Fibroblast of pulmonary artery (primary cell): ENCODE data around the gene IKZF4.

Source experiments
- DNase-seq: peaks from one replicate; pipeline ENCODE4 v3.0.0-alpha.2; 2010; ENCODE audit warnings: low read depth
- H3K4me3 ChIP-seq: replicated peaks from 2 replicates; pipeline ENCODE4 v1.5.1; 2011; ENCODE audit warnings: low read depth, mild to moderate bottlenecking, control low read depth, low read length, moderate library complexity
- TF ChIP-seq, protein P1 (sequence below): IDR thresholded peaks from 2 replicates; pipeline ENCODE4 v1.5.1; 2011; ENCODE audit warnings: mild to moderate bottlenecking, control low read depth, low read length, inconsistent platforms; ENCODE audit errors: missing control alignments

Gene IKZF4

DNA sequence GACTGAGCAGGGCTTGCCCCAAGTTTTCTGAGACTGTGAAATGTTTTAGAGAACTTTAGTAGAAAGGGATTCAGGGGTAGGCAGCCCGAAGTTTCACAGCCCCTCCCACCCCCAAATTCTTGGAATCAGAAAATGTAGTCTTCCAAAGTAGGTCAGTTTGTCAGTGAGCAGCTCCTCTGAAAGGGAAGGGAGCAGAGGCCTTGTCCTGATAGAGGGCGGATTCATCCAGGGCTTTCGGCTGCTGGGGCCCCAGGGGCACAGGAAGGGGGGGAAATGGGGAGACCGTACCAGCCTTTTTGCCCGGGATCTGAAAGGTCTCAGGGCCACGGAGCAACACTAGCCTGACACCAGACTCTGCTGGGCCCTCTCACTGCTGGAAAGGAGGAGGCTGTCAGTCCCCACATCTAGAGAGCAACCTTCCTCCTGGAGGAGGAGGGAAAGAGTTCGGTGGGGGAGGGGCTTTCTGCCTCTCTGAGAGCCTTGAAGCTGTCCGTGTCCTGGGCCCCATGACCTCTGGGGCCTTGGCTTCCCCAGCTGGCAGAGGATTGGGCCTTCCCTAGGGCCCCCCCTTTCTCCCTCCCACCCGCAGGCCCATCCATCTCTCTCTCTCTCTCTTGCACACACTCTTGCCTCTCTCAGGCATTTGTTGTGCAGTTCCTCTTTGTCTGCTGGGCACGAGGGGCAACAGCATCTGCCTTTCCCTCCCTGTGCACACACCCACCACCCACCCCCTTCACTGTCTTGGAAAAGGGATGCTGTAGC, at the start of gene IKZF4:
TSS of gene IKZF4 (plus strand) at position 621 of the 762 bp plus-strand sequence. CDS start 451 bp downstream, outside the sequence.
- peak; percentile 64 for DNase-seq
- TF ChIP-seq, protein P1, sequence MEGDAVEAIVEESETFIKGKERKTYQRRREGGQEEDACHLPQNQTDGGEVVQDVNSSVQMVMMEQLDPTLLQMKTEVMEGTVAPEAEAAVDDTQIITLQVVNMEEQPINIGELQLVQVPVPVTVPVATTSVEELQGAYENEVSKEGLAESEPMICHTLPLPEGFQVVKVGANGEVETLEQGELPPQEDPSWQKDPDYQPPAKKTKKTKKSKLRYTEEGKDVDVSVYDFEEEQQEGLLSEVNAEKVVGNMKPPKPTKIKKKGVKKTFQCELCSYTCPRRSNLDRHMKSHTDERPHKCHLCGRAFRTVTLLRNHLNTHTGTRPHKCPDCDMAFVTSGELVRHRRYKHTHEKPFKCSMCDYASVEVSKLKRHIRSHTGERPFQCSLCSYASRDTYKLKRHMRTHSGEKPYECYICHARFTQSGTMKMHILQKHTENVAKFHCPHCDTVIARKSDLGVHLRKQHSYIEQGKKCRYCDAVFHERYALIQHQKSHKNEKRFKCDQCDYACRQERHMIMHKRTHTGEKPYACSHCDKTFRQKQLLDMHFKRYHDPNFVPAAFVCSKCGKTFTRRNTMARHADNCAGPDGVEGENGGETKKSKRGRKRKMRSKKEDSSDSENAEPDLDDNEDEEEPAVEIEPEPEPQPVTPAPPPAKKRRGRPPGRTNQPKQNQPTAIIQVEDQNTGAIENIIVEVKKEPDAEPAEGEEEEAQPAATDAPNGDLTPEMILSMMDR = no peak

DNA sequence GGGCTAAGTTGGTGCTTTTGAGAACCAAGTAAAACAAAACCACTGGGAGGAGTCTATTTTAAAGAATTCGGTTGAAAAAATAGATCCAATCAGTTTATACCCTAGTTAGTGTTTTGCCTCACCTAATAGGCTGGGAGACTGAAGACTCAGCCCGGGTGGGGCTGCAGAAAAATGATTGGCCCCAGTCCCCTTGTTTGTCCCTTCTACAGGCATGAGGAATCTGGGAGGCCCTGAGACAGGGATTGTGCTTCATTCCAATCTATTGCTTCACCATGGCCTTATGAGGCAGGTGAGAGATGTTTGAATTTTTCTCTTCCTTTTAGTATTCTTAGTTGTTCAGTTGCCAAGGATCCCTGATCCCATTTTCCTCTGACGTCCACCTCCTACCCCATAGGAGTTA, 48.8 kb upstream of the IKZF4 start:
- TF ChIP-seq, protein P1 = no peak
- DNase-seq = peak; percentile 79
- H3K4me3 ChIP-seq = peak overlapping the region; percentile 78

More for the DNA sequence above, at the start of gene IKZF4:
- H3K4me3 ChIP-seq = peak within 1 kb of the TSS; percentile 36

DNA sequence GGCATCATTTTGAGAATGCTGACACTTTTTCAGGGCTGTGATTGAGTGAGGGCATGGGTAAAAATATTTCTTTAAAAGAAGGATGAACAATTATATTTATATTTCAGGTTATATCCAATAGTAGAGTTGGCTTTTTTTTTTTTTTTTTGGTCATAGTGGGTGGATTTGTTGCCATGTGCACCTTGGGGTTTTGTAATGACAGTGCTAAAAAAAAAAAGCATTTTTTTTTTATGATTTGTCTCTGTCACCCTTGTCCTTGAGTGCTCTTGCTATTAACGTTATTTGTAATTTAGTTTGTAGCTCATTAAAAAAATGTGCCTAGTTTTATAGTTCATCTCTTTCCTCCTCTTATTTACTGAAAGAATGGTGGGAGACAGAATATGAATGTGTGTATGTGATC, 48.4 kb upstream of the IKZF4 start:
- TF ChIP-seq, protein P1 = no peak
- peak overlapping the region; percentile 78 for H3K4me3 ChIP-seq
- DNase-seq = no peak

DNA sequence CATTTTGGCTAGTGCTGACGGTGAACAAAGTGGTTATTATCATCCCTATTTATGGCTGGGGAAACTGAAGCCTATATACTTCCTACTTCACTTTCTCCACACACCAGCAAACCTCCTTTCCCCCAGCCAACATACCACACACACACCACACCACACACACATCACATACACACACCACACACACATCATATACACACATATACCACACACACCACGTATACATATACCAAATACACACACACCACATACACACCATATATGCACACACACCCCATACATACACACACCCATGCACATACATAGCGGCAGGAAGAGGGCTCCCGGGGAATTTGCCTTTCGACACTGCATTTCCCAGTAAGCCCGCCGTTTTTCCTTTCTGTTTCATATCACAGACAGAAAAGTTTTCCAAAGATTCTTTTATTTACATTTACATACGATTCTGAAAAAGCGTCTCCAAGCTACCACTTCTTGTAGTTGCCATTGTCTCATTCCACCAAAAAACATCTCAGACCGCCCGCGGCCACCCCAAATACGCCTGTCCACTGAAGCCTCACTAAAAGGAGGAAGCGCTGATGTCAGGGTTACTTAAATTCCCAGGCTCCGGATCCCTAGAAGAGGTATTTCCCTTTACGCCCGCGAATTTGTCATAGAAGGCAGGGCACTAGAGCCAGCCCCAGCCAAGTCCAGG, 47.8 kb upstream of the IKZF4 start:
- TF ChIP-seq, protein P1 = no peak
- peak; percentile 64 for DNase-seq
- peak overlapping the region; percentile 78 for H3K4me3 ChIP-seq

DNA sequence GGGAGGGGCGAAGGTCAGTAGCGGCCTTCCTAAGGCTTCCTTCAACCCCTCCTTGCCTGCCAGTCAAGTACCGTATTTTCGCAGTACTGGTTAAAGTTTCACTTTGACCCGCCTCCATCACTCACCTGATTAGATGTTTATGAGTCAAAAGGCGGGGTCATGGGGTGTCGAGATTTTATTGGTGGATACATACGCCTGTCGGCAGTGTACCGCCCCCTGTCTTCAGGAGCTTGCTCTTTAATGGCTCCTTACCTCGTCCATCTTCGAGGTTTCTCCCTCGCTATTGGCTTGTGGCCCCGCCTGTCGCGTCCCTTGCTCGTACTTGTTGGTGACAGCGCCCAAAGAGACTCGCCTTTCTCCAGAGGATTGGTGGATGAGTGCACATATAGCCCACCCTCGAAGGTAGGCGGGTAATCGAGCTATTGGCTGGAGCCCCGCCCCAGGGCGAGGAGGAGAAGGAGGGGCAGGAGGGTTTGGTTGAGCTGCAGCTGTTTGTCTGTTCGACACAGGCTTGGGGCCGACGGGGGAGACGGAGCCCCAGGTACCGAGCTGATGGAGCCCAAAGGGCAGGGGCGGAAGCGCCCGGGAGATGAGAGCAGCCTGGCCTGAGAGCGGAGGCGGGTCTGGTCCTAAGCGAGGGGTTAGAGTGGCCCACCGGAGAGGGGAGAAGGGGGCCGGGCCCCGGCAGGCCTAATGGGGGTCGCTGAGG, 47.1 kb upstream of the IKZF4 start, which contains the start of gene RAB5B:
TSS of gene RAB5B (plus strand) at position 480 of the 709 bp plus-strand sequence. CDS start 12,883 bp downstream, outside the sequence.
- DNase-seq = peak; percentile 100
- TF ChIP-seq, protein P1 = peak; percentile 31
- peak within 1 kb of the TSS; percentile 94 for H3K4me3 ChIP-seq

DNA sequence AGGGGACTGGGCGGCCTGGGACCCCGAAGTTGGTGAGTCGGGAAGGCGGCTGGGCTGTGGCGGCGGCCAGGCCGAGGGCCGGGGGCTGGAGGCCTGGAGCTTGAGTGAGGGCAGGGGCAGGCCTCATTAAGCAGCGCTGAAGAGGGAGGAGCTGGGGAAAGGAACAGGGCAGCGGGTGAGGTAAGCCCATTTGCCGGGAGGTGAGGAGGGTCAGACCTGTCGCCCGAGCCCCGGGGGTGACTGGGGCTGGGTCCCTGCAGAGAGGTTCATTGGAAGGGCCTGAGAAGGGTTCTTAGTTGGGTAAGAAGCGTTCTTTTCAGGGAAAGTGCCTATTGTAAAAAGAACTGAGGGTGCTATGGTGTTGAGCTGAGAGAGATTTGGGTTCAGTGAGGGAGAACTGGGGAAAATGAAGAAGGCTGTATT, 46.5 kb upstream of the IKZF4 start:
- DNase-seq = peak; percentile 50
- TF ChIP-seq, protein P1 = no peak
- H3K4me3 ChIP-seq = peak overlapping the region; percentile 94
